ENCODE results near the gene CADPS2. TPM values are rescaled to one million over a fixed set of nuclear protein-coding genes. Genes with fewer than 3 reads are reported as not detected.

Gene CADPS2
- total and polyA plus RNA-seq, 2 of the 8 experiments (the other 6 are each of a cell fraction or from before 2014, with no cell fraction given): 8.9 to 22.3 TPM

- no peak for TF ChIP-seq USF2 (IDR thresholded peaks at IDR 0.05; ENCODE audit: low read length)
Observed at GRCh38 chr7:122935620-122936019, 49.4 kb upstream of the CADPS2 start (continued).

Measured in H1 (cell line).